IMR-90 (cell line): ENCODE measurements around the gene TRAF3IP3. TPM values are rescaled to one million over a fixed set of nuclear protein-coding genes. Genes with fewer than 3 reads are reported as not detected.

ENCODE experiments used
- ATAC-seq: fragments of 200-7000 bp; cut with Tn5 transposase; 2 replicates; pipeline ENCODE4 v1.9.1; 2020; ENCODE audit warnings: low read depth, mild to moderate bottlenecking, moderate library complexity
- BruUV-seq: library from RNA; stranded (reverse); fragments of 400-500 nt; replicated peaks from 2 replicates; lab custom pipeline; 2021; lab: Mats Ljungman, UMichigan
- CTCF ChIA-PET: fragments of 300-600 bp; formaldehyde crosslinking; extraction: SDS; loops from one replicate; lab custom pipeline; 2021; ENCODE audit warnings: antibody characterized with exemption; lab: Yijun Ruan, JAX
- POLR2A ChIA-PET: fragments of 300-600 bp; sonication (Branson Sonifier 250); formaldehyde crosslinking; loops from one replicate; lab custom pipeline; 2022; ENCODE audit warnings: antibody characterized with exemption; ENCODE audit not compliant: unreplicated experiment; lab: Charles Lee
- DNase-seq: peaks from one replicate; pipeline ENCODE4 v3.0.0; 2013
- H2AFZ ChIP-seq: replicated peaks from 2 replicates; pipeline ENCODE3; 2013; ENCODE audit warnings: low read length, mild to moderate bottlenecking; ENCODE audit not compliant: poor library complexity
- H2AK5ac ChIP-seq: 2 replicates; pipeline ENCODE4 v1.6.1; 2013; ENCODE audit warnings: low read depth, low read length, inconsistent platforms
- H2AK9ac ChIP-seq: replicated peaks from 2 replicates; pipeline ENCODE3; 2013; ENCODE audit warnings: mild to moderate bottlenecking, low read depth, low read length, moderate library complexity; ENCODE audit not compliant: poor library complexity
- H2BK120ac ChIP-seq: 2 replicates; pipeline ENCODE4 v1.6.1; 2013; ENCODE audit warnings: low read depth, low read length, inconsistent platforms
- H2BK15ac ChIP-seq: 3 replicates; pipeline ENCODE4 v1.6.1; 2013; ENCODE audit warnings: low read depth, low read length, inconsistent platforms
- H2BK20ac ChIP-seq: 2 replicates; pipeline ENCODE4 v1.6.1; 2013; ENCODE audit warnings: low read depth, mild to moderate bottlenecking, inconsistent platforms, low read length, moderate library complexity
- H2BK5ac ChIP-seq: 2 replicates; pipeline ENCODE4 v1.6.1; 2013; ENCODE audit warnings: mild to moderate bottlenecking, low read depth, low read length, inconsistent platforms; ENCODE audit not compliant: poor library complexity, severe bottlenecking
- H3K14ac ChIP-seq: replicated peaks from 2 replicates; pipeline ENCODE4 v1.6.1; 2013; ENCODE audit warnings: low read depth, low read length, inconsistent platforms
- H3K18ac ChIP-seq: 2 replicates; pipeline ENCODE4 v1.6.1; 2013; ENCODE audit warnings: low read depth, low read length, control low read depth
- H3K23ac ChIP-seq: 2 replicates; pipeline ENCODE4 v1.6.1; 2013; ENCODE audit warnings: low read depth, low read length, inconsistent platforms
- H3K27ac ChIP-seq: 2 replicates; pipeline ENCODE4 v1.5.1; 2013; ENCODE audit warnings: mild to moderate bottlenecking, control low read depth, low read length; ENCODE audit not compliant: insufficient read depth
- H3K27me3 ChIP-seq: 2 replicates; pipeline ENCODE4 v1.6.1; 2013; ENCODE audit warnings: low read length; ENCODE audit not compliant: control insufficient read depth, insufficient read depth
- H3K36me3 ChIP-seq: 2 replicates; pipeline ENCODE4 v1.6.1; 2013; ENCODE audit warnings: low read length, mixed read lengths; ENCODE audit not compliant: control insufficient read depth, insufficient read depth
- H3K4ac ChIP-seq: 2 replicates; pipeline ENCODE4 v1.6.1; 2013; ENCODE audit warnings: low read depth, low read length, inconsistent platforms
- H3K4me1 ChIP-seq: 2 replicates; pipeline ENCODE4 v1.6.1; 2013; ENCODE audit warnings: low read length, mixed read lengths; ENCODE audit not compliant: control insufficient read depth, insufficient read depth
- H3K4me2 ChIP-seq: 2 replicates; pipeline ENCODE4 v1.6.1; 2013; ENCODE audit warnings: low read depth, mild to moderate bottlenecking, control low read depth, low read length, moderate library complexity
- H3K4me3 ChIP-seq: 2 replicates; pipeline ENCODE4 v1.5.1; 2013; ENCODE audit warnings: low read depth, mild to moderate bottlenecking, control low read depth, low read length, moderate library complexity; ENCODE audit not compliant: insufficient read depth
- H3K56ac ChIP-seq: 2 replicates; pipeline ENCODE4 v1.6.1; 2013; ENCODE audit warnings: low read length, inconsistent platforms; ENCODE audit not compliant: insufficient read depth; ENCODE audit errors: extremely low read depth
- H3K79me1 ChIP-seq, 2 experiments: 2 replicates each; pipeline ENCODE4 v1.6.1; 2013; ENCODE audit warnings: low read length in 2 of 2, inconsistent platforms in 1 of 2, low read depth in 1 of 2
- H3K9ac ChIP-seq: 2 replicates; pipeline ENCODE4 v1.6.1; 2013; ENCODE audit warnings: low read depth, low read length, control low read depth
- H3K9me1 ChIP-seq: 2 replicates; pipeline ENCODE4 v1.6.1; 2013; ENCODE audit warnings: low read length, inconsistent platforms; ENCODE audit not compliant: insufficient read depth
- H3K9me3 ChIP-seq: 2 replicates; pipeline ENCODE4 v1.6.1; 2013; ENCODE audit warnings: low read length; ENCODE audit not compliant: control insufficient read depth, insufficient read depth
- H4K20me1 ChIP-seq: 2 replicates; pipeline ENCODE4 v1.6.1; 2013; ENCODE audit warnings: low read length, inconsistent platforms; ENCODE audit not compliant: insufficient read depth
- H4K5ac ChIP-seq: 2 replicates; pipeline ENCODE4 v1.6.1; 2013; ENCODE audit warnings: mild to moderate bottlenecking, low read depth, low read length, control low read depth
- H4K8ac ChIP-seq, 2 experiments: 2 replicates each; pipeline ENCODE4 v1.6.1; 2013; ENCODE audit warnings: low read depth in 2 of 2, low read length in 2 of 2, control low read depth in 1 of 2, inconsistent platforms in 1 of 2
- H4K91ac ChIP-seq: 2 replicates; pipeline ENCODE4 v1.6.1; 2013; ENCODE audit warnings: low read depth, low read length, inconsistent platforms; ENCODE audit not compliant: insufficient read depth
- BHLHE40 ChIP-seq: fragments of 150-350 bp; IDR thresholded peaks from 2 replicates; pipeline ENCODE4 v1.6.1; 2016; ENCODE audit warnings: mild to moderate bottlenecking, low read depth, low read length
- CEBPB ChIP-seq: IDR thresholded peaks from 2 replicates; pipeline ENCODE4 v1.6.1; 2012; ENCODE audit warnings: low read depth, low read length, improper control_type of control experiment
- CHD1 ChIP-seq: IDR thresholded peaks from 2 replicates; pipeline ENCODE4 v1.6.1; 2012; ENCODE audit warnings: low read depth, low read length, improper control_type of control experiment
- CTCF ChIP-seq: conservative IDR thresholded peaks from 2 replicates; pipeline ENCODE4 v1.5.1; 2012; ENCODE audit warnings: mild to moderate bottlenecking, low read depth, low read length, improper control_type of control experiment
- ELK1 ChIP-seq: fragments of 150-350 bp; IDR thresholded peaks from 2 replicates; pipeline ENCODE4 v1.6.1; 2016; ENCODE audit warnings: low read depth, mild to moderate bottlenecking, low read length, moderate library complexity, borderline replicate concordance
- FOS ChIP-seq: fragments of 150-350 bp; IDR thresholded peaks from 2 replicates; pipeline ENCODE4 v1.6.1; 2016; ENCODE audit warnings: low read depth, low read length
- MAFK ChIP-seq: IDR thresholded peaks from 2 replicates; pipeline ENCODE4 v1.6.1; 2012; ENCODE audit warnings: low read depth, low read length, improper control_type of control experiment
- MAZ ChIP-seq: IDR thresholded peaks from 2 replicates; pipeline ENCODE4 v1.6.1; 2012; ENCODE audit warnings: low read depth, mild to moderate bottlenecking, low read length, improper control_type of control experiment, moderate library complexity, borderline replicate concordance
- MXI1 ChIP-seq: IDR thresholded peaks from 2 replicates; pipeline ENCODE4 v1.6.1; 2012; ENCODE audit warnings: low read depth, mild to moderate bottlenecking, low read length, moderate library complexity, borderline replicate concordance
- NFE2L2 ChIP-seq: fragments of 150-350 bp; IDR thresholded peaks from 2 replicates; pipeline ENCODE4 v1.6.1; 2016; ENCODE audit warnings: low read depth, mild to moderate bottlenecking, low read length
- POLR2A ChIP-seq: IDR thresholded peaks from 2 replicates; pipeline ENCODE4 v1.6.1; 2012; ENCODE audit warnings: mild to moderate bottlenecking, low read depth, low read length
- RAD21 ChIP-seq: IDR thresholded peaks from 2 replicates; pipeline ENCODE4 v1.6.1; 2012; ENCODE audit warnings: low read length, improper control_type of control experiment
- RFX5 ChIP-seq: IDR thresholded peaks from 2 replicates; pipeline ENCODE4 v1.8.0; 2012; ENCODE audit warnings: low read depth, mild to moderate bottlenecking, low read length, moderate library complexity
- SMC3 ChIP-seq: fragments of 150-350 bp; IDR thresholded peaks from 2 replicates; pipeline ENCODE4 v1.6.1; 2016; ENCODE audit warnings: low read depth, mild to moderate bottlenecking, antibody characterized with exemption, low read length, moderate library complexity
- WGBS, 2 experiments: methylation state at CpG; one replicate each; pipeline versions ENCODE4 v1.1.5 to v1.1.7; 2013; ENCODE audit warnings: missing lambda C conversion rate in 2 of 2; ENCODE audit not compliant: insufficient read length in 1 of 2; ENCODE audit errors: extremely low coverage in 2 of 2; 5-methylcytosine and 5-hydroxymethylcytosine counted together
- dilution Hi-C: fragments of 300-500 bp; cut with HindIII; formaldehyde crosslinking; loops from one replicate; pipeline ENCODE4 v1.14.3; 2018; ENCODE audit warnings: low sequenced_read_pairs; ENCODE audit not compliant: unreplicated experiment
- in situ Hi-C: fragments of 300-500 bp; cut with MboI; formaldehyde crosslinking; loops from 3 replicates; pipeline ENCODE4 v1.14.3; 2019; ENCODE audit warnings: low sequenced_read_pairs, inconsistent platforms, mixed read lengths
- intact Hi-C: fragments of 100-400 bp; cut with micrococcal nuclease; formaldehyde crosslinking; loops from 2 replicates; pipeline ENCODE4 v1.10.0; 2022
- polyA plus RNA-seq, 3 experiments: library from polyadenylated mRNA; depleted of rRNA; stranded (reverse); fragments of >200 nt; gene quantifications; 2 replicates each; pipeline ENCODE4 v1.2.3, GENCODE V29; 2012; ENCODE audit warnings: low replicate concordance in 1 of 3
- total RNA-seq: library from RNA; depleted of rRNA; stranded (reverse); fragments of >200 nt; gene quantifications from 2 replicates; pipeline ENCODE4 v1.2.3, GENCODE V29; 2012
- TF ChIP-seq, protein P1 (sequence below): fragments of 150-350 bp; IDR thresholded peaks from 2 replicates; pipeline ENCODE4 v1.6.1; 2017; ENCODE audit warnings: mild to moderate bottlenecking, antibody characterized with exemption, low read length, low read depth

TRAF3IP3 gene
- total and polyA plus RNA-seq, 2 of the 4 experiments (the other 2 are of a cell fraction), result 0.12 to 0.18 TPM

DNA sequence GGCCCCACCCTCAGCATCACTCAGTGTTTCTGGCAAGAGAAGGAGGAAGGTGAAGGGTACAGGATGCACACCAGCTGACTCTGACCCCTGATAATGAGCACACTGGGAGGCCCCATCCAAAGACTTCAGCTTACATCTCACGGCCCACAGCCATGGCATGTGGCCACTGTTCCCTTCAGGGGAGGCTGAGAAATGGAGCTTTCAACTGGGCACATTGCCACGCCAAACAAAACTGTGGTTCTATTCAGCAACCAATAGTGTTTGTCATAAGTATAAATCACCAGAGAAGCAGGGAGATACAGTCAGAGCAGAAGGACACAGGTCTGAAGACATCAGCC is 12.7 kb upstream of the TRAF3IP3 start:
- peak overlapping the region; percentile 34 for H2AK9ac ChIP-seq
- no peak overlapping the region for H3K4me3 ChIP-seq
- WGBS, 2 experiments, result no CpG with 5 or more reads among the region's 2 CpGs
- no peak overlapping the region for H3K23ac ChIP-seq
- intact Hi-C loops, result loop anchor here (1.0 kb wide), 1 partner anchor 162 kb away; no protein-coding TSS in a partner anchor
- H4K20me1 ChIP-seq, result no peaks in the 10 kb centered on the region
- dilution Hi-C loops, result no loop called here
- H2BK5ac ChIP-seq, result no peak overlapping the region
- peak overlapping the region; percentile 73 for H2AFZ ChIP-seq
- H3K18ac ChIP-seq, result no peak overlapping the region
- no peak overlapping the region for H2BK20ac ChIP-seq
- no peak overlapping the region for H3K9ac ChIP-seq
- 0 out of 2 replicates have a peak, but pooled peaks cover 10% of the 10 kb centered on the region for H3K9me1 ChIP-seq
- no peaks in the 10 kb centered on the region for H3K79me1 ChIP-seq
- ChIA-PET POLR2A (no interaction called here), CTCF (no interaction called here)
- H4K5ac ChIP-seq, result no peak overlapping the region
- H2AK5ac ChIP-seq, result 0 out of 2 replicates have a peak overlapping the region, but pooled peaks have one; percentile 7
- no peak overlapping the region for H2BK120ac ChIP-seq
- H3K4me2 ChIP-seq, result no peak overlapping the region; the same call in 1 of the 2 replicates
- BruUV-seq, result no TSS peak
- H3K14ac ChIP-seq, result no peak overlapping the region
- no peaks in the 10 kb centered on the region for H3K27me3 ChIP-seq
- peak; percentile 18; the same call in 1 of the 2 replicates for ATAC-seq
- no peak overlapping the region for H4K91ac ChIP-seq
- in situ Hi-C loops, result no loop called here
- H3K36me3 ChIP-seq, result no peaks in the 10 kb centered on the region
- H4K8ac ChIP-seq, result no peak overlapping the region
- no peak overlapping the region for H3K4ac ChIP-seq
- peak overlapping the region; percentile 40; the same call in 1 of the 2 replicates for H3K27ac ChIP-seq
- H3K9me3 ChIP-seq, result no peaks in the 10 kb centered on the region
- peak; percentile 80 for DNase-seq
- no peak overlapping the region for H3K56ac ChIP-seq
- H3K4me1 ChIP-seq, result peaks cover 5% of the 10 kb centered on the region; the same call in 1 of the 2 replicates
- H2BK15ac ChIP-seq, result no peak overlapping the region
- TF ChIP-seq RFX5 (no peak), RAD21 (no peak), CEBPB (no peak), CHD1 (no peak), CTCF (no peak), NFE2L2 (no peak), MAZ (no peak), FOS (no peak), MXI1 (no peak), MAFK (no peak), SMC3 (no peak), POLR2A (no peak), BHLHE40 (no peak), ELK1 (no peak)
- TF ChIP-seq, protein P1, sequence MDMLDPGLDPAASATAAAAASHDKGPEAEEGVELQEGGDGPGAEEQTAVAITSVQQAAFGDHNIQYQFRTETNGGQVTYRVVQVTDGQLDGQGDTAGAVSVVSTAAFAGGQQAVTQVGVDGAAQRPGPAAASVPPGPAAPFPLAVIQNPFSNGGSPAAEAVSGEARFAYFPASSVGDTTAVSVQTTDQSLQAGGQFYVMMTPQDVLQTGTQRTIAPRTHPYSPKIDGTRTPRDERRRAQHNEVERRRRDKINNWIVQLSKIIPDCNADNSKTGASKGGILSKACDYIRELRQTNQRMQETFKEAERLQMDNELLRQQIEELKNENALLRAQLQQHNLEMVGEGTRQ, result no peak
